K562 (cell line): ENCODE data around the gene LRP6. TPM values are rescaled to one million over a fixed set of nuclear protein-coding genes. Genes with fewer than 3 reads are reported as not detected.

Experiments
- ATF4 ChIP-seq: fragments of 450-650 bp; formaldehyde crosslinking; IDR thresholded peaks from 2 replicates; pipeline ENCODE4 v1.4.0; 2022; ENCODE audit warnings: mild to moderate bottlenecking, moderate library complexity
- CREM ChIP-seq: IDR thresholded peaks from 2 replicates; pipeline ENCODE4 v1.6.1; 2014; ENCODE audit warnings: antibody characterized with exemption, low read depth
- CSDE1 ChIP-seq, 2 experiments: fragments of 450-650 bp; IDR thresholded peaks; 2 replicates each; pipeline ENCODE4 v1.6.1; 2016; ENCODE audit warnings: mild to moderate bottlenecking in 1 of 2
- ETV6 ChIP-seq, 3 experiments: fragments of 150-350 bp in 1 of 3; sonication (generic) in 1 of 3; formaldehyde crosslinking in 1 of 3; IDR thresholded peaks; 2 replicates each; pipeline versions ENCODE4 v1.6.1 to v1.8.0; 2014 to 2022; ENCODE audit warnings: borderline replicate concordance in 2 of 3, low read depth in 2 of 3, antibody characterized with exemption in 1 of 3, low read length in 1 of 3, mild to moderate bottlenecking in 1 of 3, missing genetic modification reagents in 1 of 3
- PTRF ChIP-seq: fragments of 450-650 bp; IDR thresholded peaks from 2 replicates; pipeline ENCODE4 v1.6.1; 2016; ENCODE audit warnings: mild to moderate bottlenecking, missing genetic modification characterization, missing compliant biosample characterization
- SETDB1 ChIP-seq: IDR thresholded peaks from one replicate; pipeline ENCODE4 v1.6.1; 2012; ENCODE audit warnings: low read length, control low read depth, inconsistent platforms
- SRSF9 ChIP-seq: fragments of 200-400 bp; formaldehyde crosslinking; IDR thresholded peaks from 2 replicates; pipeline ENCODE4 v1.6.1; 2017; ENCODE audit warnings: low read depth, low read length, borderline replicate concordance
- TEAD4 ChIP-seq, 2 experiments: sonication (generic) in 1 of 2; formaldehyde crosslinking in 1 of 2; IDR thresholded peaks; 2 replicates each; pipeline versions ENCODE4 v1.6.1 to v1.8.0; 2012 to 2022; ENCODE audit warnings: borderline replicate concordance in 1 of 2, inconsistent platforms in 1 of 2, low read length in 1 of 2, mild to moderate bottlenecking in 1 of 2, missing genetic modification reagents in 1 of 2
- ZBTB17 ChIP-seq: fragments of 450-650 bp; formaldehyde crosslinking; IDR thresholded peaks from 2 replicates; pipeline ENCODE4 v1.4.0; 2020; ENCODE audit warnings: mild to moderate bottlenecking
- ZNF23 ChIP-seq: fragments of 250-450 bp; sonication (Bioruptor Pico); IDR thresholded peaks from 2 replicates; pipeline ENCODE4 v1.4.0; 2020; ENCODE audit warnings: mild to moderate bottlenecking
- ZNF24 ChIP-seq: fragments of 450-650 bp; IDR thresholded peaks from 2 replicates; pipeline ENCODE4 v1.6.1; 2016
- polyA plus RNA-seq, 8 experiments: library from polyadenylated mRNA; depleted of rRNA in 4 of 8; stranded (reverse) in 5 of 8; unstranded in 3 of 8; fragments of >200 nt; fragmentation: Nextera tagmentation in 2 of 8; fragmentation: Illumina TruSeq in 1 of 8; extraction: Ambion mirVana in 2 of 8; extraction: Trizol in 1 of 8; gene quantifications; 2 replicates each; pipeline versions ENCODE4 v1.2.1 to v1.2.3, GENCODE V29; 2011 to 2014; ENCODE audit warnings: inconsistent platforms in 1 of 8, missing spikeins in 1 of 8
- total RNA-seq, 7 experiments: library from RNA; depleted of rRNA in 6 of 7; stranded (reverse); fragments of >200 nt in 6 of 7; fragmentation: Illumina TruSeq in 2 of 7; extraction: Trizol in 2 of 7; gene quantifications; 2 replicates each; pipeline versions ENCODE4 v1.2.1 to v1.2.3, GENCODE V29; 2011 to 2021; ENCODE audit warnings: low replicate concordance in 1 of 7
- TF ChIP-seq, protein P1 (sequence below): fragments of 450-650 bp; conservative IDR thresholded peaks from 2 replicates; pipeline ENCODE4 v1.6.1; 2016; ENCODE audit warnings: missing genetic modification characterization, low read depth, mild to moderate bottlenecking, control low read depth, missing compliant biosample characterization
- TF ChIP-seq, protein P2 (sequence below): fragments of 450-650 bp; IDR thresholded peaks from 2 replicates; pipeline ENCODE4 v1.6.1; 2017; ENCODE audit warnings: mild to moderate bottlenecking, moderate library complexity
- TF ChIP-seq, protein P3 (sequence below): fragments of 450-650 bp; IDR thresholded peaks from 2 replicates; pipeline ENCODE4 v1.6.1; 2018; ENCODE audit warnings: mild to moderate bottlenecking, low read depth; ENCODE audit not compliant: partially characterized antibody
- TF ChIP-seq, protein P4 (sequence below): fragments of 200-800 bp; sonication (Bioruptor generic); IDR thresholded peaks from 2 replicates; pipeline ENCODE4 v1.6.1; 2017; ENCODE audit warnings: missing genetic modification characterization, missing compliant biosample characterization
- TF ChIP-seq, protein P5 (sequence below): fragments of 250-450 bp; sonication (Bioruptor Pico); IDR thresholded peaks from 2 replicates; pipeline ENCODE4 v1.5.0; 2021; ENCODE audit warnings: mild to moderate bottlenecking, borderline replicate concordance

The LRP6 gene
- total and polyA plus RNA-seq, 9 of the 15 experiments (the other 6 are each of a cell fraction or from before 2014, with no cell fraction given): 3.0 to 17.0 (median 10.8) TPM

DNA sequence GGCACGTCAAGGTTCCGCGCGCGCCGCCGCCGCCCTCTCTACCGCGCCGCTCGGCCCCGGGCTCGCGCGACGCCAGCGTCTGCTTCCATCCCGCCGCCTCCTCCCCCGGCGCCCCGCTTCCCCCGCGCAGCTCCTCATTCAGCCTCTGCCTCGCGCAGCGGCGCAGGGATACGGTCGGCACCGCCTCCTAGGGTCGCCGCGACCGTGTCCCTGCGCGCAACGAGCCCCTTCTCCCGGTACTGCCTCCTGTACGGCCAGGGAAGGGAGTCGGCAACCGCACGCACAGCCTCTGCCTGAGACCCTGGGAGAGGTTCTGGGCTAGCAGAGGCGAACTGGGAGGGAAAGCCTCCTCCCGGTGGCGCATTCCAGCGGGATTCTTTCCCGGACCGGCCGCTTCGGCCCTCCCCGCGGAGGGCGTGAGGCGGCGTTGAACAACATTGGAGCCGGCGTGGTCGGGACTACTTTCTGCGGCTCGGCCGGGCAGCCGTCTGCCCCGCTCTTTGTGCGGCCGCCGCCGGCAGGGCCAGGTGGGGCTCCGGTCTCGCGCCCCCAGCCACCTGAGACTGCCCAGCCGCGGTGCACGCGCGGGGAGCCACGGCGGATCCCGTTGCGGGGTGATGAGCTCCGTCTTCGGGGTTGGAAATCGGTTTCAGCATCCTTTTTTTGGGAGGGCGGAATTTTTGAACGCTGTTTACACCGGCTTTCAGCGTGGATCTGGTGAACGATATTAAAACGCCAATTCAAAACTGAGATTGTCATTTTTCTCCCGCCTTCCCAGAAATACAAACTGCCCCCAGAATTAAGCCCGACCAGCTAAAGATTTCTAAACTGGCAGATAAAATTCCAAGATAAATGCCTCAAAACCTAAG, at the start of gene LRP6 (continued):
- TF ChIP-seq SRSF9: no peak
- TF ChIP-seq ATF4 (CRISPR knock-in tag): no peak
- no peak for TF ChIP-seq ETV6 (IDR thresholded peaks at IDR 0.05; ENCODE audit: borderline replicate concordance in 1 of 2, low read depth in 2 of 2, low read length in 1 of 2)
- no peak for TF ChIP-seq ETV6 (CRISPR knock-in tag; IDR thresholded peaks at IDR 0.05; ENCODE audit: borderline replicate concordance)
- TF ChIP-seq, protein P1, sequence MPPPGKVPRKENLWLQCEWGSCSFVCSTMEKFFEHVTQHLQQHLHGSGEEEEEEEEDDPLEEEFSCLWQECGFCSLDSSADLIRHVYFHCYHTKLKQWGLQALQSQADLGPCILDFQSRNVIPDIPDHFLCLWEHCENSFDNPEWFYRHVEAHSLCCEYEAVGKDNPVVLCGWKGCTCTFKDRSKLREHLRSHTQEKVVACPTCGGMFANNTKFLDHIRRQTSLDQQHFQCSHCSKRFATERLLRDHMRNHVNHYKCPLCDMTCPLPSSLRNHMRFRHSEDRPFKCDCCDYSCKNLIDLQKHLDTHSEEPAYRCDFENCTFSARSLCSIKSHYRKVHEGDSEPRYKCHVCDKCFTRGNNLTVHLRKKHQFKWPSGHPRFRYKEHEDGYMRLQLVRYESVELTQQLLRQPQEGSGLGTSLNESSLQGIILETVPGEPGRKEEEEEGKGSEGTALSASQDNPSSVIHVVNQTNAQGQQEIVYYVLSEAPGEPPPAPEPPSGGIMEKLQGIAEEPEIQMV (tag): peak; percentile 56; the same call in 1 of the 2 replicates
- no peak for TF ChIP-seq ZNF24
- no peak; a peak in 1 of 4 replicates for TF ChIP-seq CSDE1 (IDR thresholded peaks at IDR 0.05)
- TF ChIP-seq ZBTB17 (CRISPR knock-in tag): peak; percentile 73; the same call in 1 of the 2 replicates
- TF ChIP-seq CREM: peak; percentile 43; the same call in 1 of the 2 replicates
- TF ChIP-seq, protein P2, sequence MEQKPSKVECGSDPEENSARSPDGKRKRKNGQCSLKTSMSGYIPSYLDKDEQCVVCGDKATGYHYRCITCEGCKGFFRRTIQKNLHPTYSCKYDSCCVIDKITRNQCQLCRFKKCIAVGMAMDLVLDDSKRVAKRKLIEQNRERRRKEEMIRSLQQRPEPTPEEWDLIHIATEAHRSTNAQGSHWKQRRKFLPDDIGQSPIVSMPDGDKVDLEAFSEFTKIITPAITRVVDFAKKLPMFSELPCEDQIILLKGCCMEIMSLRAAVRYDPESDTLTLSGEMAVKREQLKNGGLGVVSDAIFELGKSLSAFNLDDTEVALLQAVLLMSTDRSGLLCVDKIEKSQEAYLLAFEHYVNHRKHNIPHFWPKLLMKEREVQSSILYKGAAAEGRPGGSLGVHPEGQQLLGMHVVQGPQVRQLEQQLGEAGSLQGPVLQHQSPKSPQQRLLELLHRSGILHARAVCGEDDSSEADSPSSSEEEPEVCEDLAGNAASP: no peak
- TF ChIP-seq ZNF23 (CRISPR knock-in tag): no peak
- TF ChIP-seq, protein P3, sequence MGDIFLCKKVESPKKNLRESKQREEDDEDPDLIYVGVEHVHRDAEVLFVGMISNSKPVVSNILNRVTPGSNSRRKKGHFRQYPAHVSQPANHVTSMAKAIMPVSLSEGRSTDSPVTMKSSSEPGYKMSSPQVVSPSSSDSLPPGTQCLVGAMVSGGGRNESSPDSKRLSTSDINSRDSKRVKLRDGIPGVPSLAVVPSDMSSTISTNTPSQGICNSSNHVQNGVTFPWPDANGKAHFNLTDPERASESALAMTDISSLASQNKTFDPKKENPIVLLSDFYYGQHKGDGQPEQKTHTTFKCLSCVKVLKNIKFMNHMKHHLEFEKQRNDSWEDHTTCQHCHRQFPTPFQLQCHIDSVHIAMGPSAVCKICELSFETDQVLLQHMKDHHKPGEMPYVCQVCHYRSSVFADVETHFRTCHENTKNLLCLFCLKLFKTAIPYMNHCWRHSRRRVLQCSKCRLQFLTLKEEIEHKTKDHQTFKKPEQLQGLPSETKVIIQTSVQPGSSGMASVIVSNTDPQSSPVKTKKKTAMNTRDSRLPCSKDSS: no peak
- no peak for TF ChIP-seq SETDB1
- TF ChIP-seq, protein P4, sequence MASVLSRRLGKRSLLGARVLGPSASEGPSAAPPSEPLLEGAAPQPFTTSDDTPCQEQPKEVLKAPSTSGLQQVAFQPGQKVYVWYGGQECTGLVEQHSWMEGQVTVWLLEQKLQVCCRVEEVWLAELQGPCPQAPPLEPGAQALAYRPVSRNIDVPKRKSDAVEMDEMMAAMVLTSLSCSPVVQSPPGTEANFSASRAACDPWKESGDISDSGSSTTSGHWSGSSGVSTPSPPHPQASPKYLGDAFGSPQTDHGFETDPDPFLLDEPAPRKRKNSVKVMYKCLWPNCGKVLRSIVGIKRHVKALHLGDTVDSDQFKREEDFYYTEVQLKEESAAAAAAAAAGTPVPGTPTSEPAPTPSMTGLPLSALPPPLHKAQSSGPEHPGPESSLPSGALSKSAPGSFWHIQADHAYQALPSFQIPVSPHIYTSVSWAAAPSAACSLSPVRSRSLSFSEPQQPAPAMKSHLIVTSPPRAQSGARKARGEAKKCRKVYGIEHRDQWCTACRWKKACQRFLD: no peak
- no peak for TF ChIP-seq PTRF (tag)
- TF ChIP-seq, protein P5, sequence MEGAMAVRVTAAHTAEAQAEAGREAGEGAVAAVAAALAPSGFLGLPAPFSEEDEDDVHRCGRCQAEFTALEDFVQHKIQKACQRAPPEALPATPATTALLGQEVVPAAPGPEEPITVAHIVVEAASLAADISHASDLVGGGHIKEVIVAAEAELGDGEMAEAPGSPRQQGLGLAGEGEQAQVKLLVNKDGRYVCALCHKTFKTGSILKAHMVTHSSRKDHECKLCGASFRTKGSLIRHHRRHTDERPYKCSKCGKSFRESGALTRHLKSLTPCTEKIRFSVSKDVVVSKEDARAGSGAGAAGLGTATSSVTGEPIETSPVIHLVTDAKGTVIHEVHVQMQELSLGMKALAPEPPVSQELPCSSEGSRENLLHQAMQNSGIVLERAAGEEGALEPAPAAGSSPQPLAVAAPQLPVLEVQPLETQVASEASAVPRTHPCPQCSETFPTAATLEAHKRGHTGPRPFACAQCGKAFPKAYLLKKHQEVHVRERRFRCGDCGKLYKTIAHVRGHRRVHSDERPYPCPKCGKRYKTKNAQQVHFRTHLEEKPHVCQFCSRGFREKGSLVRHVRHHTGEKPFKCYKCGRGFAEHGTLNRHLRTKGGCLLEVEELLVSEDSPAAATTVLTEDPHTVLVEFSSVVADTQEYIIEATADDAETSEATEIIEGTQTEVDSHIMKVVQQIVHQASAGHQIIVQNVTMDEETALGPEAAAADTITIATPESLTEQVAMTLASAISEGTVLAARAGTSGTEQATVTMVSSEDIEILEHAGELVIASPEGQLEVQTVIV (CRISPR knock-in tag): no peak
- peak; percentile 94 for TF ChIP-seq TEAD4 (IDR thresholded peaks at IDR 0.05; ENCODE audit: low read length)
- peak; percentile 100 for TF ChIP-seq TEAD4 (CRISPR knock-in tag; IDR thresholded peaks at IDR 0.05; ENCODE audit: borderline replicate concordance)
